ENCODE data around the gene FHOD3.

- TF ChIP-seq, protein P1, sequence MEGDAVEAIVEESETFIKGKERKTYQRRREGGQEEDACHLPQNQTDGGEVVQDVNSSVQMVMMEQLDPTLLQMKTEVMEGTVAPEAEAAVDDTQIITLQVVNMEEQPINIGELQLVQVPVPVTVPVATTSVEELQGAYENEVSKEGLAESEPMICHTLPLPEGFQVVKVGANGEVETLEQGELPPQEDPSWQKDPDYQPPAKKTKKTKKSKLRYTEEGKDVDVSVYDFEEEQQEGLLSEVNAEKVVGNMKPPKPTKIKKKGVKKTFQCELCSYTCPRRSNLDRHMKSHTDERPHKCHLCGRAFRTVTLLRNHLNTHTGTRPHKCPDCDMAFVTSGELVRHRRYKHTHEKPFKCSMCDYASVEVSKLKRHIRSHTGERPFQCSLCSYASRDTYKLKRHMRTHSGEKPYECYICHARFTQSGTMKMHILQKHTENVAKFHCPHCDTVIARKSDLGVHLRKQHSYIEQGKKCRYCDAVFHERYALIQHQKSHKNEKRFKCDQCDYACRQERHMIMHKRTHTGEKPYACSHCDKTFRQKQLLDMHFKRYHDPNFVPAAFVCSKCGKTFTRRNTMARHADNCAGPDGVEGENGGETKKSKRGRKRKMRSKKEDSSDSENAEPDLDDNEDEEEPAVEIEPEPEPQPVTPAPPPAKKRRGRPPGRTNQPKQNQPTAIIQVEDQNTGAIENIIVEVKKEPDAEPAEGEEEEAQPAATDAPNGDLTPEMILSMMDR (conservative IDR thresholded peaks at IDR 0.05), result no peak
- no peak for TF ChIP-seq EZH2 (IDR thresholded peaks at IDR 0.05; ENCODE audit: low read depth)
These were observed 229.5 kb downstream of the FHOD3 start for GRCh38 chr18:36527051-36527450.

Measured in PC-9 (cell line).